Vagina (tissue), 2 donors: ENCODE results near the gene NLRP3.

Experiments used
- POLR2A ChIP-seq, 2 donors: fragments of 450-650 bp; IDR thresholded peaks; one replicate each; pipeline ENCODE4 v1.6.1; 2017; ENCODE audit warnings: antibody characterized with exemption in 2 of 2, mild to moderate bottlenecking in 2 of 2, moderate library complexity in 2 of 2
- POLR2AphosphoS5 ChIP-seq, 2 donors: sonication (generic); formaldehyde crosslinking; IDR thresholded peaks; one replicate each; pipeline ENCODE4 v1.9.0; 2017; ENCODE audit warnings: antibody characterized with exemption in 2 of 2, mild to moderate bottlenecking in 2 of 2, low read depth in 1 of 2; ENCODE audit not compliant: insufficient read depth in 1 of 2
- TF ChIP-seq, protein P1 (sequence below), 3 experiments: fragments of 450-650 bp in 2 of 3; fragments of 200-600 bp in 1 of 3; sonication (generic) in 1 of 3; IDR thresholded peaks; one replicate each; pipeline ENCODE4 v1.5.1; 2017 to 2019; ENCODE audit warnings: antibody characterized with exemption in 3 of 3, mild to moderate bottlenecking in 2 of 3, moderate library complexity in 2 of 3

DNA sequence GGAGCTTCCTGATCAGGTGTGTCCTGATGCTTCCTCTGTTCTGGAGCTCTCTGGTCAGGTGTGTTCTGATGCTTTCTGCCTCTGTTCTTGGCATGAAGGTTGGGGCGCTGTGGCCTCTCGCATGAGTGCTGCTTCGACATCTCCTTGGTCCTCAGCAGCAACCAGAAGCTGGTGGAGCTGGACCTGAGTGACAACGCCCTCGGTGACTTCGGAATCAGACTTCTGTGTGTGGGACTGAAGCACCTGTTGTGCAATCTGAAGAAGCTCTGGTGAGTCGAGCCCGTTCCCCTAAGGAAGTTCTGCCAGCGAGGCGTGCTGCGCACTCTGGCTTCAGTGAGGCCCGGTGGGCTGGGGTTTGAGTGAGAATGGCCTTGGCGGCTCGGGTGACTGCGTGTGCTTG lies 18.0 kb downstream of the NLRP3 start:
- TF ChIP-seq POLR2AphosphoS5 (IDR thresholded peaks at IDR 0.05; ENCODE audit: insufficient read depth in 1 of 2, low read depth in 1 of 2) = no peak
- no peak for TF ChIP-seq POLR2A (IDR thresholded peaks at IDR 0.05)
- TF ChIP-seq, protein P1, sequence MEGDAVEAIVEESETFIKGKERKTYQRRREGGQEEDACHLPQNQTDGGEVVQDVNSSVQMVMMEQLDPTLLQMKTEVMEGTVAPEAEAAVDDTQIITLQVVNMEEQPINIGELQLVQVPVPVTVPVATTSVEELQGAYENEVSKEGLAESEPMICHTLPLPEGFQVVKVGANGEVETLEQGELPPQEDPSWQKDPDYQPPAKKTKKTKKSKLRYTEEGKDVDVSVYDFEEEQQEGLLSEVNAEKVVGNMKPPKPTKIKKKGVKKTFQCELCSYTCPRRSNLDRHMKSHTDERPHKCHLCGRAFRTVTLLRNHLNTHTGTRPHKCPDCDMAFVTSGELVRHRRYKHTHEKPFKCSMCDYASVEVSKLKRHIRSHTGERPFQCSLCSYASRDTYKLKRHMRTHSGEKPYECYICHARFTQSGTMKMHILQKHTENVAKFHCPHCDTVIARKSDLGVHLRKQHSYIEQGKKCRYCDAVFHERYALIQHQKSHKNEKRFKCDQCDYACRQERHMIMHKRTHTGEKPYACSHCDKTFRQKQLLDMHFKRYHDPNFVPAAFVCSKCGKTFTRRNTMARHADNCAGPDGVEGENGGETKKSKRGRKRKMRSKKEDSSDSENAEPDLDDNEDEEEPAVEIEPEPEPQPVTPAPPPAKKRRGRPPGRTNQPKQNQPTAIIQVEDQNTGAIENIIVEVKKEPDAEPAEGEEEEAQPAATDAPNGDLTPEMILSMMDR (IDR thresholded peaks at IDR 0.05) = no peak
